Psoas muscle (tissue), 8 donors: ENCODE results near the gene APOL2. TPM values are rescaled to one million over a fixed set of nuclear protein-coding genes. Genes with fewer than 3 reads are reported as not detected.
"Not testable (repeated sequence)": the region's sequence is repeated elsewhere in the genome, so short reads cannot be mapped to it uniquely, and the experiment has no call there.

Experiments
- ATAC-seq, 4 donors: fragments of 200-7000 bp; cut with Tn5 transposase; one replicate each; pipeline ENCODE4 v1.9.1; 2020; ENCODE audit warnings: moderate library complexity in 3 of 4, mild to moderate bottlenecking in 2 of 4
- DNase-seq, 2 donors: peaks; one replicate each; pipeline ENCODE4 v3.0.0-alpha.2; 2020
- H3K27ac ChIP-seq: fragments of 200-600 bp; one replicate; pipeline ENCODE4 v1.8.0; 2022
- H3K27me3 ChIP-seq, 3 donors: fragments of 200-600 bp in 1 of 3; one replicate each; pipeline versions ENCODE4 v1.6.1 to v1.8.0; 2013 to 2022; ENCODE audit warnings: low read length in 2 of 3, mild to moderate bottlenecking in 2 of 3, moderate library complexity in 1 of 3; ENCODE audit not compliant: insufficient read depth in 3 of 3
- H3K36me3 ChIP-seq, 2 donors: fragments of 200-600 bp in 1 of 2; one replicate each; pipeline versions ENCODE4 v1.6.1 to v1.8.0; 2013 to 2022; ENCODE audit warnings: low read depth in 1 of 2, mild to moderate bottlenecking in 1 of 2, moderate library complexity in 1 of 2; ENCODE audit not compliant: insufficient read depth in 1 of 2
- H3K4me1 ChIP-seq: fragments of 200-600 bp; one replicate; pipeline ENCODE4 v1.8.0; 2022
- H3K4me3 ChIP-seq: fragments of 200-600 bp; one replicate; pipeline ENCODE4 v1.8.0; 2022; ENCODE audit warnings: mild to moderate bottlenecking
- H3K9me3 ChIP-seq: fragments of 200-600 bp; one replicate; pipeline ENCODE4 v1.8.0; 2022
- CTCF ChIP-seq: fragments of 200-600 bp; IDR thresholded peaks from one replicate; pipeline ENCODE4 v1.8.0; 2022; ENCODE audit warnings: antibody characterized with exemption
- WGBS, 3 donors: extraction: QIAGEN DNeasy Blood & Tissue Kit; methylation state at CpG; one replicate each; pipeline versions ENCODE4 v1.1.6 to v1.1.7; 2013; 5-methylcytosine and 5-hydroxymethylcytosine counted together
- intact Hi-C, 2 donors: fragments of 100-400 bp; cut with DNase I; formaldehyde crosslinking; loops; one replicate each; pipeline versions ENCODE4 v1.11.0 to v1.14.2; 2022
- polyA plus RNA-seq, 3 donors: library from polyadenylated mRNA; stranded (reverse); fragments of 200-250 nt; gene quantifications; one replicate each; pipeline ENCODE4 v1.2.3, GENCODE V29; 2013
- total RNA-seq, 4 donors: library from RNA; stranded (reverse); fragmentation: NEBNext Ultra II Directional in 2 of 4; extraction: Animal tissue kit (Norgen Biotek cat#: 25700) in 2 of 4; gene quantifications; one replicate each; pipeline versions ENCODE4 v1.2.1 to v1.2.4, GENCODE V29; 2021 to 2023
- donor health status: healthy with polysubstance abuse.
- donor health status: DM: no; HTN: no; CAD: no; lungs with moderate emphysema.
- donor health status: Bipolar disorder and iron deficiency.
- donor health status: healthy.
- donor health status: DM: yes; HTN: yes; CAD: no.
- donor health status: DM: no; HTN: no; CAD: no.
- donor health status: DM: no; HTN: no; CAD: no.
- donor health status: DM: yes; HTN: yes; CAD: no.

APOL2 gene
- total and polyA plus RNA-seq, 7 donors, result 17.5 to 54.7 (median 43.2) TPM

GRCh38 chr22:36201630-36202319 is 37.6 kb downstream of the APOL2 start, which contains the start of gene APOL4:
Gene APOL4, minus strand, starts transcription at chr22:36201809. Its CDS starts 75 bp downstream, at chr22:36201734.
- peak within 1 kb of the TSS; percentile 16 for H3K27ac ChIP-seq
- intact Hi-C loops, result no loop called here
- 19 to 37% (median 26%) methylated on average over 12 to 13 of the region's 13 CpGs for WGBS, 3 donors
- H3K9me3 ChIP-seq, result no peaks in the 10 kb centered on the region
- peaks cover 7% of the 10 kb centered on the region for H3K4me1 ChIP-seq
- no peaks in the 10 kb centered on the region for H3K27me3 ChIP-seq
- ATAC-seq (peak in 3 of 4 donors; percentile 59 to 71 (median 60)), DNase-seq (peak; percentile 90 to 91)
- no peaks in the 10 kb centered on the region for H3K36me3 ChIP-seq
- H3K4me3 ChIP-seq, result peak within 1 kb of the TSS; percentile 38
- no peak for TF ChIP-seq CTCF

DNA sequence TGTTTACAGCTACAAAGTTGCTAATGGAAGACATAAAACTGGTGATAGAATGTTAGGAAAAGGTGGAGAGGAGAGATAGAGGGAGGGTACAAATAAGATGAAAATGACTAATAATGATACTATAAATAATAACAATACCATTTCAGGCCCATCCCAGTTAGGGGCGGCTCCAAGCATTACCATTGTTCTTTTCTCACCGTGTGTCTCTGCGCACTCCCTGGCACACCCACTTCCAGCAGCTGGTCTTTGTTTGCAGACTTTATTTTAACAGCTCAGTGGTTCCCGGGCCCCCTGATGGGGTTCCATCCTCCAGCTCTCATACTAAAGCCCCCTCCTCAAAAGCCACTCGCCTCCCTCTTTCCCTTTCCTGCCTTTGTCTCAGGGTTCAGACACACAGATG is 38.3 kb downstream of the APOL2 start:
- H3K4me1 ChIP-seq, intact Hi-C loops, ATAC-seq, H3K9me3 ChIP-seq, DNase-seq, H3K27me3 ChIP-seq, H3K36me3 ChIP-seq: not testable (repeated sequence)
- H3K4me3 ChIP-seq, result peak overlapping the region; percentile 38
- peak overlapping the region; percentile 16 for H3K27ac ChIP-seq
- 25 to 75% (median 69%) methylated on average over 1 of the region's 5 CpGs for WGBS, 3 donors

DNA sequence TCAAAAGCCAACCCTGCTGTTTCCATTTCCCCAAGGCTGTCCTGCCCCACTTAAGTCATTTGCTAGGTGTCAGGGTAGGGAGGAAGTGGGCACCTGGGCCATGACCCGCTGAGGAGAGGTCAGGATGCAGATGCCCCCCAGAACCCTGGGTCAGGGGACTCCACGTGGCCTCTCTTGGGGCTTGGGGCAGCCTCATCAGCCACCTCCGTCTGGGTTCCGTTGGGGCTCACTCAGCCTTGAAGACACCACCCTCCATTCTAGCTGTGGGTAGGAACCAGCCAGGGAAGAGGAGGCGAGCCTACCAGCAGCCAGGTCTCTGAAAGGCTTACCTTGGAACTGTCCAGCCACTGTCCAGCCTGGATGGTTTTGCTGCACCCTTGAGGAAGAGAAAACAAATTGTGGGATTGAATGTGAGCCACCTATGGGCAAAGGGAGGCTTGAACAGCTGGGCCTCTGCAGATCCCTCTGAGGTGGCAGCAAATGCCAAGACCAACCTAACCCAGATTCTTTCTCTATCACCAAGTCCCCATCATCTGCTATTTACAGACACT is 40.3 kb downstream of the APOL2 start:
- no peaks in the 10 kb centered on the region for H3K9me3 ChIP-seq
- TF ChIP-seq CTCF, result peak; percentile 19
- ATAC-seq, result peak in 3 of 4 donors; percentile 44 to 87 (median 75)
- H3K27ac ChIP-seq, result peak overlapping the region; percentile 59
- intact Hi-C loops, result loop anchor here (2.0 to 10.0 kb wide), 3 partner anchors 38 to 286 kb away; partner anchors contain the start of genes APOL2 (in 1 of the 2) and TXN2 (in 1 of the 2)
- DNase-seq, result no peak
- H3K27me3 ChIP-seq, result no peaks in the 10 kb centered on the region
- H3K36me3 ChIP-seq, result no peaks in the 10 kb centered on the region
- H3K4me3 ChIP-seq, result no peak overlapping the region
- peaks cover 14% of the 10 kb centered on the region for H3K4me1 ChIP-seq
- WGBS, 3 donors, result 67 to 79% (median 77%) methylated on average over 5 of the region's 5 CpGs

- no peak for TF ChIP-seq CTCF
- 80 to 97% (median 87%) methylated on average over 2 to 3 of the region's 3 CpGs for WGBS, 3 donors
- DNase-seq, result no peak
- Histone ChIP-seq H3K9me3 (no peaks in the 10 kb centered on the region), H3K27ac (no peak overlapping the region), H3K4me3 (no peak overlapping the region), H3K4me1 (peaks cover 14% of the 10 kb centered on the region), H3K27me3 (no peaks in the 10 kb centered on the region), H3K36me3 (no peaks in the 10 kb centered on the region)
- intact Hi-C loops, result loop anchor here (2.0 to 10.0 kb wide), 3 partner anchors 39 to 286 kb away; partner anchors contain the start of genes APOL2 (in 1 of the 2) and TXN2 (in 1 of the 2)
- ATAC-seq, result no peak
Measured at GRCh38 chr22:36198536-36198935, 40.8 kb downstream of the APOL2 start.

- 63 to 69% (median 65%) methylated on average over 8 of the region's 8 CpGs for WGBS, 3 donors
- no peaks in the 10 kb centered on the region for H3K27me3 ChIP-seq
- H3K36me3 ChIP-seq, result no peaks in the 10 kb centered on the region
- TF ChIP-seq CTCF, result no peak
- no peaks in the 10 kb centered on the region for H3K9me3 ChIP-seq
- DNase-seq, result no peak
- H3K4me3 ChIP-seq, result no peak overlapping the region
- intact Hi-C loops, result loop anchor here (2.0 to 10.0 kb wide), 4 partner anchors 40 to 287 kb away; partner anchors contain the start of genes APOL2 (in 2 of the 2) and TXN2 (in 1 of the 2)
- no peak for ATAC-seq
- peak overlapping the region; percentile 9 for H3K27ac ChIP-seq
- H3K4me1 ChIP-seq, result peaks cover 14% of the 10 kb centered on the region
Measured at GRCh38 chr22:36197514-36198146, 41.7 kb downstream of the APOL2 start.
